NCI-H146 (cell line): Measurements from ENCODE around the gene TEX13D.

Experiments used
- DNase-seq: peaks from one replicate; lab custom pipeline; 2025; lab: John Stamatoyannopoulos, UW

Gene TEX13D

DNA sequence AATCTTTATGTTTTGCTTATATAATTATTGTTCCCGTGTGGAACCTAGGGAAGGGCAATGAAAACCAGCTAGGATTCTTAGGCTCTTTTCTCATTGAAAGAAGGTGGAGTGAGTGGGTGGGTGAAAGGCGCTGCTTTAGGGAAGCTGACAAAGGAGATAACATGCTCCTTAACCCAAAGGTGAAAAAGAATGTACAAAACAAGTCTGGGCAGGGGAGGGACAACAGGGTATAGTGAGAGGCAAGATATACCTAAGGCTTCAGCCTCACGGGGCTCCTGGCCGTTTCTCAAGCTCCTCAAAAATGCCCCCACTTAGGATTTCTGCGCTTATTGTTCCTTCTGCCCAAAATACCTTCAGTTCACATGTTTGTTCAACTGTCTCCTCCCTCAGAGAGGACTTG is 15.7 kb downstream of the TEX13D start:
- no peak for DNase-seq

DNA sequence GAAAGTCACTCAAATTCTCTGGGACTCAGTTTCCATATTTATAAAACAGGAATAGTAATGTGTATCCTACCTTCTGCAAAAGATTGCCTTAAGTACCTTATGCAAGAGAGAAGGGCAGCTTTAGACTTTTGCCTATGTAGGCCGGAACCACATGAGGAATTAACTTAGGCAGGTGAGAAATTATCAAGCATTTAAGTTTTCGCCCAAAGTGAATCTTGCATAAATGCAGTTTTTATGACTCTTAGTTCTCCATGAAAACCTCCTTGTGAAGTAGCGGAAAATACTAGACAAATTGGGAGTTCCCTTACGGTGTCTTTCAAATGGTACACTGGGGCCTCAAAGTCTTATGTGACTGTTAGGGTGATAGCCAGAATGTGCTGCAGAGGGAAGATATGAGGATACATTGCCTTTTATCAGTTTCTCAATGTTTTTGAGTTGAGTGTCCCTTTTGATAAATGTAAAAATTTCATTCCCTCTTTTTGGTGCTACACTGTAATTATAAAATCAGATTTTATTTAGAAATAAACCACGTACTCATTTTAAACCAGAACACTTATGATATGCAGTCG is 16.5 kb downstream of the TEX13D start:
- DNase-seq: no peak

DNA sequence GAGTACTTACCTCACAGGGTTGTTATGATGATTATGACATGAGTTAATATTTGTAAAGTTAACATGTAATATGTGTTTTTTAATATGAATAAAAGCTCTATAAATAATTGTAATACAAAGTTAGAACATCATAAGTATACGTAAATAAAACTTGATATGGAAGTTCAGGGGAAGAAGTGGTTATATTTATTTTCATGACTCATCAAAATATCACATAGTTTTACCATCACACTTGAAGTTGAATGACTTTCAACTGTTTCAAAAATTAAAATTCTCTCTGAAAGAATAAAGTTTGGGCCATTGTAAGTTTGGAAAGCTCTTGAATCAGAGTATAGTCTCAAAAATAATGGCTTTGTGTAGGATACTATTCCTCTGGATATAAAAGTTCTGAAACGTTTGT is 22.2 kb downstream of the TEX13D start:
- DNase-seq: no peak

- DNase-seq: no peak
Observed at GRCh38 chrX:124358800-124359383, 26.4 kb downstream of the TEX13D start.

DNA sequence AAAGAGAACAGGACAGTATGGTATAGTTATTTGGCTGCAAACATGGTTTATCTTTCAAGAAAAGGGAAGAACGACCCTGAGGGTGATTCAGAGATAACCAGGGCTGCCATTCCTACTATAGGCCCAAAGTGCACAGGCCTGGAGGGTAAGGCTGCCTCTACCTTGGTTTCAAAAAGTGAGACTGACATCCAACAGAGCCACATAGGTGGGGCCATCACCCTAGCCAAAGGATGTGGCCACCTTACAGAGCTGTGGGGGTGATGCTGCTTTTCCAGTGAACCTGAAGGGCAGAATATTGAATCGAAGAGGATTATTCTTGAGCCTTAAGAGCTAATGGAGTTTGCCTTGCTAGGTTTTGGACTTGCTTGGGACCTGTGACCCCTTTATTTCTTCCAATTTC is 29.6 kb downstream of the TEX13D start:
- no peak for DNase-seq

DNA sequence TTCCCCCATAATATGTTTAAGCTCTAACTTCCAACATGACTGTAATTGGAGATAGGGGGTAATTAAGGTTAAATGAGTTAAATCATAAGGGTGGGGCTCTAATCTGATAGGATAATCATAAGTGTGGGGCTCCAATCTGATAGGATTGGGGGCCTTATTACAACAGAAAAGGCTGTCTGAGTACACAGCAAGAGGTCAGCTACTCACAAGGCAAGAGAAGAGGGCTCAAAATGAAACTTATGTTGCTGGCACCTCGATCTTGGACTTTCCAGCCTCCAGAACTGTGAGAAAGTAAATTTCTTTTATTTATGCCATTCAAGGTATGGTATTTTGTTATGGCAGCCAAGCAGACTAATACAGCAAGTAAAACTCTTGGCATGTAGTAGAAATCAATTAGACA is 30.3 kb downstream of the TEX13D start:
- DNase-seq: no peak

DNA sequence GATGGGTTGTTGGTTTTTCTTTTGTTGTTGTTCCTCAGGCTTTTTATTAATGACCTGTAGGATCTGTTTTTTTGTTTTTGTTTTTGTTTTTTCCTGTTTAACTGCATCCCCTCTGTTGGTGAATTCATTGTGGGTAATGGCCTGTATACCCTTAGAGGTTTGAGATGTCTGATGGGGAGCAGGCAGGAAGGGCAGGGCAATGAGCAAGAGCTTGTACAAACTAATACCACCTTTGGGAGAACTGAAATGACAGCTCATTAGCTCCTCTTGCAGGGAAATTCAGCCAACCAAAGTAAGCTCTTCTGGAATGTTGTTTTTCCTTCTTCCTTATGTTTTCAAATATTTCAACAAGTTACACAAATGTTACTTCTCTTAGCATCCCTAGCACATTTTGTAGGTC is 37.3 kb downstream of the TEX13D start:
- no peak for DNase-seq

GRCh38 chrX:124373348-124373747 is 40.9 kb downstream of the TEX13D start:
- no peak for DNase-seq

GRCh38 chrX:124378643-124379042 is 46.2 kb downstream of the TEX13D start:
- no peak for DNase-seq

DNA sequence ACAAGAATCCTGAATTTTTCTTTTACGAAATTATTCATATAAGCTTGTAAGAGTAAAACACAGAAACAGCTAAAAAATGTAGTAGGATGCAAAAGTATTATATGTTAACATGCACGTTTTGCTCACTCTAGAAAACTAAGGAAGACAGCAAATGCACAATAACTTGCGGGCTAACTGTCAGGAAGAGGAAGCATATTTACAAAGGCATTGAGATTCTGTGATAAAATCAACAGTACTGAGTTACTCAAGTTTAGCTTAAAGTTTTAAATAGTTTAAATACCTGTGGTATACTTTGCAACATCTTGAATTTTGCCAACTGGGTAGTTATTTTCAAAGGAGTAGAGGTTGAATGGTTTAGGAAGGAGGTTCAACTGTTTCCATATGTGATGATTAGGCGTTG is 50.9 kb downstream of the TEX13D start:
- no peak for DNase-seq

DNA sequence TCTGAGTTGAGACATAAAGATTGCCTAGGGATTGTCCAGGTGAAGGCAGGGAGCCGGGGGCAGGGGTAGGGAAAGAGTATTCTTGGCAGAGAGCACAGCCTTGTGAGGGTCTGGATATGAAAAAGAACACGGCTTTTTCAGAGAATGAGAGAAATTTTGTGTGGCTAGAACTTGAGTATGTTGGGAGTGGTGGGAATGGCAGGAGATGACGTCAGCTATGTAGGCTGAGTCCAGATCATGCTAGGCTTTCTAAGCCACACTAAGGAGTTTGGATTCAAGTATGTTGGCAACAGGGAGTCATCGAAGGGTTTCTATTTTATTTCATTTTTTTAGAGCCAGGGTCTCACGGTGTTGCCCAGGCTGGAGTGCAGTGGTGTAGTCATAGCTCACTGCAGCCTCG is 53.9 kb downstream of the TEX13D start:
- no peak for DNase-seq
